H54 (cell line): ENCODE measurements around the gene ZNF433.

Experiments used
- DNase-seq: peaks from one replicate; pipeline ENCODE4 v3.0.0; 2011; ENCODE audit warnings: low spot score, mixed read lengths; ENCODE audit not compliant: insufficient read length
- FAIRE-seq: peaks from 3 replicates; lab custom pipeline; 2011; peaks lifted over from hg19 to GRCh38; lab: Jason Lieb, UNC
- POLR2A ChIP-seq: IDR thresholded peaks from 2 replicates; pipeline ENCODE4 v1.6.1; 2011; ENCODE audit warnings: low read depth, mild to moderate bottlenecking, low read length

The ZNF433 gene

GRCh38 chr19:11978492-11979100, 56.9 kb downstream of the ZNF433 start:
- DNase-seq (no peak), FAIRE-seq (no peak)
- no peak for TF ChIP-seq POLR2A

- no peak for TF ChIP-seq POLR2A
- FAIRE-seq: no peak
- no peak for DNase-seq
Observed at GRCh38 chr19:11973019-11973810, 62.3 kb downstream of the ZNF433 start.

- FAIRE-seq (no peak), DNase-seq (no peak)
- TF ChIP-seq POLR2A: no peak
Observed at GRCh38 chr19:11971041-11971440, 64.4 kb downstream of the ZNF433 start.

- no peak for TF ChIP-seq POLR2A
- FAIRE-seq: no peak
- no peak for DNase-seq
Observed at GRCh38 chr19:11970174-11970573, 65.3 kb downstream of the ZNF433 start.

- TF ChIP-seq POLR2A: no peak
- FAIRE-seq: no peak
- DNase-seq: peak; percentile 66
Observed at GRCh38 chr19:11964858-11965645, 70.4 kb downstream of the ZNF433 start, which contains the start of gene ZNF763. Gene ZNF763, plus strand, starts transcription at chr19:11965040. Its CDS starts 169 bp downstream, at chr19:11965209.
